Measurements from ENCODE around the gene CAMK1D. TPM values are rescaled to one million over a fixed set of nuclear protein-coding genes. Genes with fewer than 3 reads are reported as not detected.

CAMK1D gene
- total and polyA plus RNA-seq, 2 of the 8 experiments (the other 6 are each of a cell fraction or from before 2014, with no cell fraction given), result 3.5 to 10.6 TPM

- TF ChIP-seq BCL11A (IDR thresholded peaks at IDR 0.05; ENCODE audit: low read depth in 2 of 2, low read length in 2 of 2) (no peak), EZH2 (IDR thresholded peaks at IDR 0.05; ENCODE audit: low read depth, low read length, severe bottlenecking) (no peak), CBX5 (IDR thresholded peaks at IDR 0.05; ENCODE audit: low read depth, low read length) (no peak), SP2 (IDR thresholded peaks at IDR 0.05; ENCODE audit: low read length) (no peak)
Observed at GRCh38 chr10:12503311-12503710, 154.0 kb downstream of the CAMK1D start (continued).

Measured in H1 (cell line).